Activated T-helper 2 cell treated with anti-CD3 and anti-CD28 coated beads, Interferon-gamma antibody, Interleukin-2, Interleukin-4, amounts not matched to agents 10 μg/mL and 5 μg/mL and 100 μg/mL, durations not matched to agents 14 hours and 24 hours and 36 hours (primary cell): ENCODE results near the gene ATG2A. TPM values are rescaled to one million over a fixed set of nuclear protein-coding genes. Genes with fewer than 3 reads are reported as not detected.

ENCODE experiments used
- DNase-seq: peaks from one replicate; pipeline ENCODE4 v3.0.0; 2021; ENCODE audit warnings: low spot score
- H3K27ac Mint-ChIP-seq: one replicate; pipeline ENCODE4 v1.8.0; 2021; ENCODE audit warnings: mixed read lengths
- H3K27me3 Mint-ChIP-seq: one replicate; pipeline ENCODE4 v1.8.0; 2021; ENCODE audit warnings: low read depth, mixed read lengths
- H3K36me3 Mint-ChIP-seq: one replicate; pipeline ENCODE4 v1.8.0; 2021; ENCODE audit warnings: low read depth, mixed read lengths
- H3K4me1 Mint-ChIP-seq: one replicate; pipeline ENCODE4 v1.8.0; 2021; ENCODE audit warnings: low read depth, mixed read lengths
- H3K4me3 Mint-ChIP-seq: one replicate; pipeline ENCODE4 v1.8.0; 2021; ENCODE audit warnings: low read depth, mild to moderate bottlenecking, moderate library complexity, mixed read lengths
- H3K9me3 Mint-ChIP-seq: one replicate; pipeline ENCODE4 v1.8.0; 2021; ENCODE audit warnings: mixed read lengths
- intact Hi-C: fragments of 100-400 bp; cut with micrococcal nuclease; formaldehyde crosslinking; loops from one replicate; pipeline ENCODE4 v1.15.1; 2023
- total RNA-seq: library from RNA; stranded (reverse); gene quantifications from 2 replicates; pipeline ENCODE4 v1.2.3, GENCODE V29; 2022

Gene ATG2A
- total RNA-seq: 20.7 and 26.1 TPM in 2 replicates

- intact Hi-C loops: loop anchor here (1.0 to 10.0 kb wide), 7 partner anchors 58 to 198 kb away; partner anchors contain the start of genes ARL2, SF1, SNX15 and TM7SF2
- DNase-seq: peak; percentile 98
- Mint-ChIP-seq H3K27ac (peak within 1 kb of the TSS; percentile 92), H3K4me1 (peaks cover 21% of the 10 kb centered on the region), H3K36me3 (peaks cover 11% of the 10 kb centered on the region), H3K27me3 (no peaks in the 10 kb centered on the region), H3K4me3 (peak within 1 kb of the TSS; percentile 89), H3K9me3 (no peaks in the 10 kb centered on the region)
Observed at GRCh38 chr11:64916775-64917662, at the start of gene ATG2A. TSS of gene ATG2A (minus strand) at chr11:64917209. CDS start at chr11:64917135, 74 bp downstream.

- H3K27me3 Mint-ChIP-seq: peaks cover 2% of the 10 kb centered on the region
- H3K36me3 Mint-ChIP-seq: no peaks in the 10 kb centered on the region
- intact Hi-C loops: no loop called here
- DNase-seq: no peak
- H3K4me1 Mint-ChIP-seq: peaks cover 9% of the 10 kb centered on the region
- H3K9me3 Mint-ChIP-seq: no peaks in the 10 kb centered on the region
- no peak overlapping the region for H3K4me3 Mint-ChIP-seq
- no peak overlapping the region for H3K27ac Mint-ChIP-seq
Observed at GRCh38 chr11:64963072-64963631, 46.1 kb upstream of the ATG2A start.

- H3K27me3 Mint-ChIP-seq: peaks cover 2% of the 10 kb centered on the region
- peaks cover 2% of the 10 kb centered on the region for H3K4me1 Mint-ChIP-seq
- H3K27ac Mint-ChIP-seq: no peak overlapping the region
- intact Hi-C loops: no loop called here
- H3K36me3 Mint-ChIP-seq: no peaks in the 10 kb centered on the region
- DNase-seq: no peak
- H3K4me3 Mint-ChIP-seq: no peak overlapping the region
- H3K9me3 Mint-ChIP-seq: no peaks in the 10 kb centered on the region
Observed at GRCh38 chr11:64960719-64961118, 43.7 kb upstream of the ATG2A start.

GRCh38 chr11:64959498-64959897 lies 42.5 kb upstream of the ATG2A start:
- Mint-ChIP-seq H3K4me3 (no peak overlapping the region), H3K27me3 (peaks cover 2% of the 10 kb centered on the region), H3K36me3 (no peaks in the 10 kb centered on the region), H3K9me3 (no peaks in the 10 kb centered on the region), H3K4me1 (no peaks in the 10 kb centered on the region), H3K27ac (no peak overlapping the region)
- intact Hi-C loops: no loop called here
- no peak for DNase-seq

GRCh38 chr11:64954201-64954600 lies 37.2 kb upstream of the ATG2A start:
- Mint-ChIP-seq H3K27ac (no peak overlapping the region), H3K27me3 (peaks cover 10% of the 10 kb centered on the region), H3K4me1 (no peaks in the 10 kb centered on the region), H3K9me3 (no peaks in the 10 kb centered on the region), H3K36me3 (no peaks in the 10 kb centered on the region), H3K4me3 (no peak overlapping the region)
- no peak for DNase-seq
- intact Hi-C loops: no loop called here

GRCh38 chr11:64951529-64951928 lies 34.5 kb upstream of the ATG2A start:
- H3K4me1 Mint-ChIP-seq: no peaks in the 10 kb centered on the region
- H3K36me3 Mint-ChIP-seq: no peaks in the 10 kb centered on the region
- no peak overlapping the region for H3K27ac Mint-ChIP-seq
- no peaks in the 10 kb centered on the region for H3K9me3 Mint-ChIP-seq
- intact Hi-C loops: no loop called here
- peaks cover 10% of the 10 kb centered on the region for H3K27me3 Mint-ChIP-seq
- no peak overlapping the region for H3K4me3 Mint-ChIP-seq
- no peak for DNase-seq

GRCh38 chr11:64947208-64947814 lies 30.3 kb upstream of the ATG2A start:
- Mint-ChIP-seq H3K4me1 (no peaks in the 10 kb centered on the region), H3K27ac (no peak overlapping the region), H3K9me3 (no peaks in the 10 kb centered on the region), H3K27me3 (peaks cover 21% of the 10 kb centered on the region), H3K4me3 (no peak overlapping the region), H3K36me3 (no peaks in the 10 kb centered on the region)
- intact Hi-C loops: no loop called here
- no peak for DNase-seq

- intact Hi-C loops: no loop called here
- Mint-ChIP-seq H3K27ac (no peak overlapping the region), H3K36me3 (no peaks in the 10 kb centered on the region), H3K27me3 (peaks cover 7% of the 10 kb centered on the region), H3K4me3 (no peak overlapping the region), H3K9me3 (no peaks in the 10 kb centered on the region), H3K4me1 (no peaks in the 10 kb centered on the region)
- no peak for DNase-seq
Observed at GRCh38 chr11:64936539-64936938, 19.5 kb upstream of the ATG2A start.

- Mint-ChIP-seq H3K27ac (no peak within 1 kb of the TSS), H3K4me3 (no peak within 1 kb of the TSS), H3K27me3 (peaks cover 6% of the 10 kb centered on the region), H3K36me3 (peaks cover 8% of the 10 kb centered on the region), H3K9me3 (no peaks in the 10 kb centered on the region), H3K4me1 (no peaks in the 10 kb centered on the region)
- intact Hi-C loops: no loop called here
- no peak for DNase-seq
Observed at GRCh38 chr11:64935359-64936081, 18.5 kb upstream of the ATG2A start, which contains the start of gene GPHA2. TSS of gene GPHA2 (minus strand) at chr11:64935893. CDS start at chr11:64935460, 433 bp downstream.

- Mint-ChIP-seq H3K36me3 (peaks cover 11% of the 10 kb centered on the region), H3K9me3 (no peaks in the 10 kb centered on the region), H3K4me1 (no peaks in the 10 kb centered on the region), H3K4me3 (no peak overlapping the region), H3K27me3 (peaks cover 6% of the 10 kb centered on the region), H3K27ac (no peak overlapping the region)
- DNase-seq: no peak
- intact Hi-C loops: no loop called here
Observed at GRCh38 chr11:64934682-64935358, 17.8 kb upstream of the ATG2A start.

GRCh38 chr11:64933935-64934681 lies 17.1 kb upstream of the ATG2A start:
- Mint-ChIP-seq H3K27me3 (peaks cover 3% of the 10 kb centered on the region), H3K4me1 (no peaks in the 10 kb centered on the region), H3K27ac (no peak overlapping the region), H3K4me3 (no peak overlapping the region), H3K36me3 (peaks cover 13% of the 10 kb centered on the region), H3K9me3 (no peaks in the 10 kb centered on the region)
- intact Hi-C loops: no loop called here
- no peak for DNase-seq
